8988T (cell line): Measurements from ENCODE around the gene SLC2A8.
A peak's percentile ranks its signal among the peaks of the same experiment; 100 is the strongest.

Experiments
- DNase-seq: peaks from one replicate; pipeline ENCODE4 v3.0.0; 2011

Gene SLC2A8

DNA sequence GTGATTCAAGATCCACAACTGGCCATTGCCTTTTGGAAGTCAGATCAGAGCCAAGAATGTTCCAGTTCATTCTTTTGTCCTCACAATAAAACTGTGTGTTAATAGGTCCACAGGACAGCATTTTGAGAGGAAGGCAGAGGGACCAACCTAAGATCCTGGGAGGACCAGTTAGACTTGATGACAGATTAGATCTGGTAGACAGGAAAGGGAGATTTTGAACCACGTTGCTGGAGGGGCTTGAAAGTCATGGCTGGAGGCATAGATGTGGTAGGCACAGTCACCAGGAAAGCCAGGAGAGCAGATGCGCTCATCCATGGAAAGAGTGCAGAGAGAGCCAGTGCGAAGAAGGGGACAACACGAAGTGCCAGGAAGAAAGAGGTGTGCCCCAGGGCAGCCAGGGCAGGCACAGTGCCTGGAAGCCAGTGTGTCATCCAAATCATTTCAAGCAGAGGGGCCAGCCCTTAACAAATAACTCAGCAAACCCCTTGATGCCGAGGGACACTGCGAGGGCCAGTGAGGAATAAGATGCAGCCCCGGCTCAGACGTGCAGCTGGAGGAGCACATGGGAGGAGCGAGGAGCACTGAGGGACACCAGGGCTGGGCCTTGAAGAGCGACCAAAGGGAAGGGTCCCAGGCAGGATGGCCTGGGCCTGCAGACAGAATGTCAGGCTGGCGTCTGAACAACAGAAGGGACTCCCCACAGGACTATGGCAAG lies 12.8 kb upstream of the SLC2A8 start:
- DNase-seq, result no peak

DNA sequence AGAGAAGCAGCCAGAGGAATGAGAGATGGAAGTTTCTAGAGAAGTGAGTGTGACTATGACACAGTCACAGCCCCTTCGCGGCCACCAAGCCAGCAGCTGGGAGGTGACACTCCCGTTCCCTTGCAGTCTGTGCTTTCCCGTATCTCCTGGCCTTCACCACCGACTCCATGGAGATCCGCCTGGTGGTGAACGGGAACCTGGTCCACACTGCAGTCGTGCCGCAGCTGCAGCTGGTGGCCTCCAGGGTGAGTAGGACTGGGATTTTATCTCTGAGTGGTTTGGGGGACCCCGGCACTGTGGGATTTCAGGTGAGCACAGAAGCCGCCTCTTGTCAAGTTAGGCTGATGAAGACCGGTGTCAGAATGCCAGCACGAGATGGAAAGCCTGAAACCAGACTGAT lies 12.1 kb upstream of the SLC2A8 start:
- no peak for DNase-seq

DNA sequence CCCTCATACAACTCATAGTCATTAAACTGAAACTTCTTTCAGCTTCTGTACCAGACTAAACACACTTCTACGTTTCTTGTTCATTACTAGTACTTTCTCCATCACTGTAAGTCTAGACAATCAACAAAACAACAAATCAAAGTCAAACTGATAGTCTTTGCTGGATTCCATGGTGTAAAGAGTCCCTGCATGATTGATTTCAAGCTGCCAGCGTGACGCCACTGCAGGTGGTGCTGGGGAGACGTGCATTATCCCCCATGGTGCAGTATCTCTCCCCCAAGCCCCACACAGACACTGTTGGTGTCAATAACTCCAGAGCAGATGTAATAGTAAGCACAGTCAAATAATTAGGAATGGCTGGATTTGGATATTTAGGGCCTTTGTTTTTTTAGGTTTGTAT lies 10.7 kb upstream of the SLC2A8 start:
- DNase-seq, result no peak

DNA sequence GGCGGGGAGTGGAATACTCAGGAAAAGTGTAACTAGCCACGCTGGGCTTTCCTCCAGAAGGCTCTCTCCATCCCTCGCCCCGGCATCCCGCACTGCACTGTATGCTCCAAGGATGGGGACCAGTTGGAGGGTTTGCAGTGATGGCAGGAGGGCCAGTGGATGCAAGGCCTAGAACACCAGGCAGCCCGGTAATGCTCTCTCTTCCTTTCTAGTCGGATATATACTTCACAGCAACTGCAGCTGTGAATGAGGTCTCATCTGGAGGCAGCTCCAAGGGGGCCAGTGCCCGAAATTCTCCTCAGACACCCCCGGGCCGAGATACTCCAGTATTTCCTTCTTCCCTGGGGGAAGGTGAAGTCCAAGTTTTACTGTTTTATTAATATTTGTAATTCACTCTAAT lies 10.0 kb upstream of the SLC2A8 start:
- no peak for DNase-seq

DNA sequence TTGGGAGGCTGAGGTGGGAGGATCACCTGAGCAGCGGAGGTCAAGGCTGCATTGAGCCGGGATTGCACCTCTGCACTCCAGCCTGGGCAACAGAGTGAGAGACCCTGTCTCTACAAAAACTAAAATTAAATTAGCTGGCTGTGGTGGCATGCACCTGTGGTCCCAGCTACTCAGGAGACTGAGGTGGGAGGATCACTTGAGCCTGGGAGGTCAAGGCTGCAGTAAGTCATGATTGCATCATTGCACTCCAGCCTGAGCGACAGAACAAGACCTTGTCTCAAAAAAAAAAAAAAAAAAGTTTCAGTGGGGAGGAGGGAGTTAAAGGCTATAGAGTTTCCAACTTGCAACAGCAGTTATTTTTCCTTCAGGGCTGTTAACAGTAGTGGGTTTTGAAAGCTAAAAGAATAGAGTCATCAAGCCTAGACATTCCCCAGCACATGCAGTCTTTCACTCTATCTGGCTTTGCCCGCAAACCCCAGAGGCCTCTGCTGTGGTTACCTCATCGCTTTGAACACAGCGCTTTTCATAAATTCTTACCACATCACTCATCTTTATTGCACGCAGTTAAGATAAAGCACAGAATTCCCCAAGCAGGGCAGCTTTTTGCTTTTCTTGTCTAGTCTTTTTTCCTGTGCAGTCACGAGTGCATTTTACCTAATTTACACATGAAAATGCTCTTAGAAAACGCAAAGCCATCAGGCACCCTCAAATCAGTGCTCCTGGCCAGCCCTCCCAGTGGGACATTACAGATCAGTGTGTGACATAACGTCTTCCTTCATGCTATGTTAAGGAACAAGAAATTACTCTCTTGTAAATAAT lies 8.7 kb upstream of the SLC2A8 start:
- DNase-seq, result peak; percentile 55

- no peak for DNase-seq
Observed at GRCh38 chr9:127388856-127389238, 8.1 kb upstream of the SLC2A8 start.

DNA sequence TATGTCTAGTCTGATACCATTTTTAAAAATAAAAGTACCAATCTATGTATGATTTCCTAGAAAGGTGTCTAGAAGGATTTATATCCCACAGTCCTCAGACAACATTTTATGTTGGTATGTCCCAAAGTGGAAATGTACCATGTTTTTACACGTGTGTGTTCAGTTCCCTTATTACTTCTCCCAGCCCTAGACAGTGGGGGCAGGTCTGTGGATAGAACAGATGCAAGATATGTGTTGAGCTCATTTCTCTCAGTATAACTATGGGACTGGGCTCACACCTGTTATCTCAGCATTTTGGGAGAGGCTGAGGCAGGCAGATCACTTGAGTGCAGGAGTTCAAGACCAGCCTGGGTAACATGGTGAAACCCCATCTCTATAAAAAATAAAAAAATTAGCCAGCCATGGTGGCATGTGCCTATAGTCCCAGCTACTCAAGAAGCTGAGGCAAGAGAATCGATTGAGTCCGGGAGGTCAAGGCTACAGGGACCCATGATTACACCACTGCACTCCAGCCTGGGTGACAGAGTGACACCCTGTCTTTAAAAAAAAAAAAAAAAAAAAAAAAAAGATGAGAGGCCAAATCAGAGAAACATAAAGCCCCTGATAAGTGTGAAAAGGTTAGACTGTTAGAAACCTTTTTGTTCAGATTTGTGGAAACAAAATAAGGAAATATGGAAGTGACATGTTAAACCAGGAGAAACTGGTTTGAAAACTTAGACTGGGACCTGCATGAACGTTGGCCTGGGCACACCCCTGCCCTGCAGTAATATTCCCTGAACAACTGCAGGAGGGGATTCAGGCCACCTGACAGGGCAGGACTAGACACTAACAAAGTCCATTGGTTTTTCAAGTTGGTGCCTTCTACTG lies 7.4 kb upstream of the SLC2A8 start:
- no peak for DNase-seq

GRCh38 chr9:127390248-127390545 lies 6.8 kb upstream of the SLC2A8 start:
- no peak for DNase-seq

- DNase-seq, result no peak
Observed at GRCh38 chr9:127390563-127390962, 6.4 kb upstream of the SLC2A8 start.

- no peak for DNase-seq
Observed at GRCh38 chr9:127392166-127392565, 4.8 kb upstream of the SLC2A8 start.

DNA sequence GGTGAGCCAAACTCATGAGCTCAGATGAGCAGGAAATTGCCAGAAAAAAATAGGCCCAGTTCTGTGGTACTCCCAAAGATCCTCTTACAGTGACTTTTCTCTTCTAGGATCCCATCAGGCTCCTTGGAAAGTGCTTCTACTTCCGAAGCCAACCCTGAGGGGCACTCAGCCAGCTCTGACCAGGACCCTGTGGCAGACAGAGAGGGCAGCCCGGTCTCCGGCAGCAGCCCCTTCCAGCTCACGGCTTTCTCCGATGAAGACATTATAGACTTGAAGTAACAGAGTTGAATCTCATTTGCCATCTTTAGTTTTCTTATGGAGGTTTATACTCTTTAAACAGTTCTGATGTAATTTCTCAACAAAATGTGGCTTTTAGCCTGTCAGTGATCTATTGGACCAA lies 4.0 kb upstream of the SLC2A8 start:
- no peak for DNase-seq

- DNase-seq, result no peak
Observed at GRCh38 chr9:127393645-127394044, 3.3 kb upstream of the SLC2A8 start.

- no peak for DNase-seq
Observed at GRCh38 chr9:127395497-127396252, 1.3 kb upstream of the SLC2A8 start.

GRCh38 chr9:127396253-127396807 lies 639 bp upstream of the SLC2A8 start:
- DNase-seq, result no peak

DNA sequence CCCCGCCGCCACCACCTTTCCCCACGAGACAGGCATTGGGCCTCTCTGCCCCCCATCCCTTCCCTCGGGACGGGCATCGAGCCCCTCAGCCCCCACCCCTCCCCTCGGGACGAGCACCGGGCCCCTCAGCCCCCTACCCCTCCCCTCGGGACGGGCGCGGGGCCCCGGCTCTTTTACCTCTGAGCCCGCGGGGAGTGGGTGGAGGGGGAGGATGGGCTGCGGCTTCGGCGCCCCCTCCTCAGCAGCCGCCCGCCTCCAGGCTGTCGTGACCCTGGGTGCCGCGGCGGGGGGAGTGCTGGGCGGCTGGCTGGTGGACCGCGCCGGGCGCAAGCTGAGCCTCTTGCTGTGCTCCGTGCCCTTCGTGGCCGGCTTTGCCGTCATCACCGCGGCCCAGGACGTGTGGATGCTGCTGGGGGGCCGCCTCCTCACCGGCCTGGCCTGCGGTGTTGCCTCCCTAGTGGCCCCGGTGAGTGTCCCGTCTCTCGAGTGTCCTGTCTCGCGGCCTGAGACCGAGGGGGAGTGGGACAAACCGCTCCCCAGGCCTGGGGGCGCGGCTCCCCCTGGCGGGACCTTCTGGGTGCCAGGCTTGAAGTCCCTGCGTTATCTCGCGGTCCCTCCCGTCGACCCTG lies 791 bp downstream of the SLC2A8 start:
- DNase-seq, result peak; percentile 55

DNA sequence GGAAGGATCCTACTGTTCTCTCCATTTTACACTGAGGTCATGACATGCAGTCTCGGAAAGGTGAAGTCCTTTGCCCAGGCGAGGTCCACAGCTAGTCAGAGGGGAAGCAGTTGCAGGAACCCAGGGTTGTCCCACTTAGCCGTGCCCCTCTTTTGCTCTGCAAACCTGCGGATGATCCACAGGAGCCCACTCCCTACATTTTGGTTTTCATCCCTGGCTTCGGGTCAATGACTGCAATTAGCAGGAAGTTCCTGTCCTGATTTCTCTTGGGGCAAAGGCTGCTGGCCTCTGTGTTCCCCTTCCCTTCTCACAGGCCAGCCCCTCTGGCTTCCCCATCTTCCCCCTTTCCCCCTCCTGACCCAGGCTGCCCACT lies 1.3 kb downstream of the SLC2A8 start:
- no peak for DNase-seq

- no peak for DNase-seq
Observed at GRCh38 chr9:127398715-127399400, 1.9 kb downstream of the SLC2A8 start.

DNA sequence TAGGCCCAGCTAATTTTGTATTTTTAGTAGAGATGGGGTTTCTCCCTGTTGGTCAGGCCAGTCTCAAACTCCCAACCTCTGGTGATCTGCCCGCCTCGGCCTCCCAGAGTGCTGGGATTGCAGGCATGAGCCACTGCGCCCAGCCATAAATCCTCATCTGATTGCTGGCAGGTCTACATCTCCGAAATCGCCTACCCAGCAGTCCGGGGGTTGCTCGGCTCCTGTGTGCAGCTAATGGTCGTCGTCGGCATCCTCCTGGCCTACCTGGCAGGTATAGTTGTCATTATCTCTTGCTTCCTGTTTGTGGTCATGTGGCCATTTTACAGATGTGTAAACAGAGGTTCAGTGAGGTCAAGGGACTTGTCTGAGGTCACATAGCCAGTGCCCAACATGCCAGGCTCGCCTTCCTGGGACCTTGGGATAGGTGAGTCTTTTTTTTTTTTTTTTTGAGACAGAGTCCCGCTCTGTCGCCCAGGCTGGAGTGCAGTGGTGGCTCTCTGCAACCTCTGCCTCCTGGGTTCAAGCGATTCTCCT lies 2.8 kb downstream of the SLC2A8 start:
- DNase-seq, result no peak

GRCh38 chr9:127402401-127403090 lies 5.6 kb downstream of the SLC2A8 start:
- no peak for DNase-seq

GRCh38 chr9:127403507-127404192 lies 6.7 kb downstream of the SLC2A8 start:
- DNase-seq, result no peak
